Panc1 (cell line): ENCODE data around the gene GLG1. TPM values are rescaled to one million over a fixed set of nuclear protein-coding genes. Genes with fewer than 3 reads are reported as not detected.

Experiments
- ATAC-seq: fragments of 200-7000 bp; cut with Tn5 transposase; 2 replicates; pipeline ENCODE4 v1.9.1; 2020; ENCODE audit warnings: mild to moderate bottlenecking, moderate library complexity
- BruUV-seq: library from RNA; stranded (reverse); fragments of 400-500 nt; replicated peaks from 2 replicates; lab custom pipeline; 2021; lab: Mats Ljungman, UMichigan
- CTCF ChIA-PET: fragments of 300-600 bp; sonication (Branson Sonifier 250); formaldehyde crosslinking; loops from one replicate; lab custom pipeline; 2022; ENCODE audit warnings: antibody characterized with exemption; lab: Charles Lee
- POLR2A ChIA-PET: fragments of 300-600 bp; sonication (Branson Sonifier 250); formaldehyde crosslinking; loops from one replicate; lab custom pipeline; 2022; ENCODE audit warnings: antibody characterized with exemption; lab: Charles Lee
- DNase-seq: peaks from one replicate; pipeline ENCODE4 v3.0.0-alpha.2; 2010; ENCODE audit warnings: low read depth, low spot score
- H3K27ac ChIP-seq: 2 replicates; pipeline ENCODE4 v1.5.1; 2011; ENCODE audit warnings: mild to moderate bottlenecking, low read length, inconsistent platforms
- H3K27me3 ChIP-seq: fragments of 200-500 bp; sonication (Bioruptor generic); 2 replicates; pipeline ENCODE4 v1.6.0; 2014; ENCODE audit warnings: low read length, inconsistent platforms; ENCODE audit not compliant: control insufficient read depth, insufficient read depth
- H3K36me3 ChIP-seq: fragments of 200-500 bp; sonication (Bioruptor generic); 2 replicates; pipeline ENCODE4 v1.5.1; 2014; ENCODE audit warnings: inconsistent platforms, mild to moderate bottlenecking, low read length, moderate library complexity; ENCODE audit not compliant: control insufficient read depth, insufficient read depth
- H3K4me1 ChIP-seq: 2 replicates; pipeline ENCODE4 v1.5.1; 2011; ENCODE audit warnings: inconsistent platforms, mild to moderate bottlenecking, low read length, moderate library complexity; ENCODE audit not compliant: control insufficient read depth, insufficient read depth
- H3K4me3 ChIP-seq, 2 experiments: 2 replicates each; pipeline ENCODE4 v1.5.1; 2011 to 2012; ENCODE audit warnings: low read depth in 2 of 2, low read length in 2 of 2, mild to moderate bottlenecking in 2 of 2, inconsistent platforms in 1 of 2, moderate library complexity in 1 of 2
- H3K9me3 ChIP-seq: fragments of 200-500 bp; sonication (Bioruptor generic); 2 replicates; pipeline ENCODE4 v1.5.1; 2014; ENCODE audit warnings: low read depth, mild to moderate bottlenecking, inconsistent platforms, low read length, moderate library complexity; ENCODE audit not compliant: control insufficient read depth, insufficient read depth
- POLR2AphosphoS5 ChIP-seq: IDR thresholded peaks from 2 replicates; pipeline ENCODE4 v1.6.1; 2012; ENCODE audit warnings: mild to moderate bottlenecking, low read depth, low read length, moderate library complexity
- SIN3A ChIP-seq: IDR thresholded peaks from 2 replicates; pipeline ENCODE4 v1.6.1; 2012; ENCODE audit warnings: low read depth, mild to moderate bottlenecking, low read length, moderate library complexity, borderline replicate concordance; ENCODE audit not compliant: insufficient read depth
- TCF7L2 ChIP-seq: IDR thresholded peaks from 2 replicates; pipeline ENCODE4 v1.6.1; 2011; ENCODE audit warnings: mild to moderate bottlenecking, low read depth, low read length, inconsistent platforms
- in situ Hi-C: cut with HindIII; loops from 2 replicates; pipeline ENCODE4 v1.10.0; 2016; ENCODE audit warnings: low sequenced_read_pairs, low pct_unique_long_range_greater_than_20kb
- intact Hi-C: fragments of 100-400 bp; cut with micrococcal nuclease; formaldehyde crosslinking; loops from one replicate; pipeline ENCODE4 v1.10.0; 2022; ENCODE audit not compliant: unreplicated experiment
- total RNA-seq: library from RNA; stranded (reverse); gene quantifications from one replicate; pipeline ENCODE4 v1.2.1, GENCODE V29; 2021; ENCODE audit not compliant: unreplicated experiment
- TF ChIP-seq, protein P1 (sequence below), 2 experiments: IDR thresholded peaks; 2 replicates each; pipeline ENCODE4 v1.6.1; 2011 to 2012; ENCODE audit warnings: low read depth in 2 of 2, control low read depth in 1 of 2, low read length in 1 of 2, mild to moderate bottlenecking in 1 of 2, moderate library complexity in 1 of 2; ENCODE audit not compliant: insufficient read depth in 1 of 2
- TF ChIP-seq, protein P2 (sequence below): fragments of 450-650 bp; IDR thresholded peaks from 2 replicates; pipeline ENCODE4 v1.5.1; 2017; ENCODE audit warnings: mild to moderate bottlenecking

The GLG1 gene
- total RNA-seq, 1 experiment from 2014 or later: 75.9 TPM

DNA sequence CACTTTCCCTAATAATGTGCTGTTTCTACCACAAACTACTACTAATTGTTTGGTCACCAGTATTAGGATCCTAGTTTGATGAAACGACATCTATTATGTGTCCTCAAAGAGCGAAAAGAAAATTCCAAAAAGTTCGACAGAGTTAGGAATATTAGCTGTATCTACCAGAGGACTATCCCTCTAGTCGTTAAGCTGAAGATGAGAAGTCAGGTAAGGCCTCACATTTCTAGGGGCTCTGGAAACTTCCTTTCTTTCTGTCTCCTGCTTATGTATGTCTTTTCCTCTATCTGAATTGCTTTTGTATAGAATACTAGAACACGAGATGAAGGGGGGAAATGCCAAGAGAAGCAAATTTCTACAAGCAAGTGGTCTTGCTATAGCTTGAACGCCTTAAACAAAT, 1.6 kb downstream of the GLG1 start:
- TSS peak; percentile 79 for BruUV-seq
- POLR2A ChIA-PET: no interaction called here
- CTCF ChIA-PET: no interaction called here
- H3K27ac ChIP-seq: peak overlapping the region; percentile 79
- DNase-seq (no peak), ATAC-seq (no peak)
- in situ Hi-C loops: no loop called here
- H3K27me3 ChIP-seq: no peaks in the 10 kb centered on the region
- TF ChIP-seq SIN3A (no peak), TCF7L2 (no peak)
- TF ChIP-seq, protein P1, sequence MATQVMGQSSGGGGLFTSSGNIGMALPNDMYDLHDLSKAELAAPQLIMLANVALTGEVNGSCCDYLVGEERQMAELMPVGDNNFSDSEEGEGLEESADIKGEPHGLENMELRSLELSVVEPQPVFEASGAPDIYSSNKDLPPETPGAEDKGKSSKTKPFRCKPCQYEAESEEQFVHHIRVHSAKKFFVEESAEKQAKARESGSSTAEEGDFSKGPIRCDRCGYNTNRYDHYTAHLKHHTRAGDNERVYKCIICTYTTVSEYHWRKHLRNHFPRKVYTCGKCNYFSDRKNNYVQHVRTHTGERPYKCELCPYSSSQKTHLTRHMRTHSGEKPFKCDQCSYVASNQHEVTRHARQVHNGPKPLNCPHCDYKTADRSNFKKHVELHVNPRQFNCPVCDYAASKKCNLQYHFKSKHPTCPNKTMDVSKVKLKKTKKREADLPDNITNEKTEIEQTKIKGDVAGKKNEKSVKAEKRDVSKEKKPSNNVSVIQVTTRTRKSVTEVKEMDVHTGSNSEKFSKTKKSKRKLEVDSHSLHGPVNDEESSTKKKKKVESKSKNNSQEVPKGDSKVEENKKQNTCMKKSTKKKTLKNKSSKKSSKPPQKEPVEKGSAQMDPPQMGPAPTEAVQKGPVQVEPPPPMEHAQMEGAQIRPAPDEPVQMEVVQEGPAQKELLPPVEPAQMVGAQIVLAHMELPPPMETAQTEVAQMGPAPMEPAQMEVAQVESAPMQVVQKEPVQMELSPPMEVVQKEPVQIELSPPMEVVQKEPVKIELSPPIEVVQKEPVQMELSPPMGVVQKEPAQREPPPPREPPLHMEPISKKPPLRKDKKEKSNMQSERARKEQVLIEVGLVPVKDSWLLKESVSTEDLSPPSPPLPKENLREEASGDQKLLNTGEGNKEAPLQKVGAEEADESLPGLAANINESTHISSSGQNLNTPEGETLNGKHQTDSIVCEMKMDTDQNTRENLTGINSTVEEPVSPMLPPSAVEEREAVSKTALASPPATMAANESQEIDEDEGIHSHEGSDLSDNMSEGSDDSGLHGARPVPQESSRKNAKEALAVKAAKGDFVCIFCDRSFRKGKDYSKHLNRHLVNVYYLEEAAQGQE (IDR thresholded peaks at IDR 0.05; ENCODE audit: insufficient read depth in 1 of 2, low read depth in 2 of 2, low read length in 1 of 2): no peak
- peak overlapping the region; percentile 75 to 81 for H3K4me3 ChIP-seq
- peaks cover 19% of the 10 kb centered on the region; the same call in 1 of the 2 replicates for H3K4me1 ChIP-seq
- H3K9me3 ChIP-seq: no peaks in the 10 kb centered on the region
- peaks cover 4% of the 10 kb centered on the region; the same call in 1 of the 2 replicates for H3K36me3 ChIP-seq
- intact Hi-C loops: no loop called here

DNA sequence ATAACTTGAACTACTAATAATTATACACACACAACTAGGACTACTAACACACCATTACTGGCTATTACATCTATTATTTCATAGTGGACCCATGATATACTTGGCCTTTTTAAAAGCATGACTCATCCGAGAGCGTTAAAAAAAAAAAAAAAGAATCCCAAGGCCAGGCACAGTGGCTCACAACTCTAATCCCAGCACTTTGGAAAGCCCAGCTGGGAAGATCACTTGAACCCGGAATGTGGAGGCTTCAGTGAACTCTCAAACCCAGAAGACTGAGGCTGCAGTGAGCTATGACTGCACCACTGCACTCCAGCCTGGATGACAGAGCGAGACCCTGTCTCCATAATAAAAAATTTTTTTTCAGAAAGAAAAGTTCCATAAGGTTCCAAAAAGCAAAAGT, 3.1 kb downstream of the GLG1 start:
- no TSS peak for BruUV-seq
- in situ Hi-C loops (no loop called here), intact Hi-C loops (no loop called here)
- H3K4me3 ChIP-seq: no peak overlapping the region
- peaks cover 19% of the 10 kb centered on the region; the same call in 1 of the 2 replicates for H3K4me1 ChIP-seq
- H3K36me3 ChIP-seq: peaks cover 4% of the 10 kb centered on the region; the same call in 1 of the 2 replicates
- CTCF ChIA-PET: no interaction called here
- H3K9me3 ChIP-seq: no peaks in the 10 kb centered on the region
- POLR2A ChIA-PET: interaction anchor here (0.6 kb wide), 1 partner anchor 137 kb away, joined by 4 read pairs; no protein-coding TSS in a partner anchor
- DNase-seq (no peak), ATAC-seq (no peak)
- H3K27ac ChIP-seq: no peak overlapping the region
- H3K27me3 ChIP-seq: no peaks in the 10 kb centered on the region
- TF ChIP-seq POLR2AphosphoS5: no peak
- no peak for TF ChIP-seq SIN3A

DNA sequence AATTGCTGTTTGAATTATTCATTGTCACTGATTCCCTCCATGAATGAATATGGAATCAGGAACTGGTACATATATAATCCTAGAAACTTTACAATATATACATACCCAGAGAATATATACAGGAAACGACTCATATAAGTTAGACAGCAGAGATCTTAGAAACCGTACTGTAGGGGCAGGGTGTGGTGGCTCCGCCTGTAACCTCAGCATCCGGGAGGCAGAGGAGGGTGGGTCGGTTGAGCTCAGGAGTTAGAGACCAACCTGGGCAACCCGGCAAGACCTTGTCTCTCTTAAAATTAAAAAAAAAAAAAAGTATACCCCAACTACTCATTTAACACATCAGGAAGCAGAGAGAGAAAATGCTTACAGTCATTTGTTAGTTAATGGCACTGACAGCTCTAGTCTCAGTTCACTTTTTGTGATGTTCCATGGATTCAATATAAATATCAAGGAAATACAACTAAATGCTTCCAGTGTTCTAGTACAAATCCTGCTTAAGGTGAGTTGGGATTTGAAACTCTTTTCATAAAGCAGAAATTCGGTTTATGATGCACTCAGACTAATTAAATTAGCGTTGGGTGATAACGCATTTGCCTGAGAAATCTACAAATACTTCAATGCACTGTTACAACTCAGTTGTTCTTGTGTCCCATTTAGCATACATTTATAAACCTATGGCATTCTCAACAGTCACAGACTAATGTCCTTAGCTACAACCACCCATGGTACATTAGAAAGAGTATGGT, 5.6 kb downstream of the GLG1 start:
- BruUV-seq: no TSS peak
- Histone ChIP-seq H3K9me3 (no peaks in the 10 kb centered on the region), H3K36me3 (peaks cover 3% of the 10 kb centered on the region; the same call in 1 of the 2 replicates), H3K27me3 (no peaks in the 10 kb centered on the region), H3K27ac (no peak overlapping the region), H3K4me1 (peaks cover 13% of the 10 kb centered on the region; the same call in 1 of the 2 replicates), H3K4me3 (no peak overlapping the region)
- ATAC-seq (no peak), DNase-seq (no peak)
- TF ChIP-seq SIN3A: no peak
- TF ChIP-seq TCF7L2: no peak
- TF ChIP-seq, protein P1 (IDR thresholded peaks at IDR 0.05; ENCODE audit: insufficient read depth in 1 of 2, low read depth in 2 of 2, low read length in 1 of 2): no peak
- no peak for TF ChIP-seq POLR2AphosphoS5
- TF ChIP-seq, protein P2, sequence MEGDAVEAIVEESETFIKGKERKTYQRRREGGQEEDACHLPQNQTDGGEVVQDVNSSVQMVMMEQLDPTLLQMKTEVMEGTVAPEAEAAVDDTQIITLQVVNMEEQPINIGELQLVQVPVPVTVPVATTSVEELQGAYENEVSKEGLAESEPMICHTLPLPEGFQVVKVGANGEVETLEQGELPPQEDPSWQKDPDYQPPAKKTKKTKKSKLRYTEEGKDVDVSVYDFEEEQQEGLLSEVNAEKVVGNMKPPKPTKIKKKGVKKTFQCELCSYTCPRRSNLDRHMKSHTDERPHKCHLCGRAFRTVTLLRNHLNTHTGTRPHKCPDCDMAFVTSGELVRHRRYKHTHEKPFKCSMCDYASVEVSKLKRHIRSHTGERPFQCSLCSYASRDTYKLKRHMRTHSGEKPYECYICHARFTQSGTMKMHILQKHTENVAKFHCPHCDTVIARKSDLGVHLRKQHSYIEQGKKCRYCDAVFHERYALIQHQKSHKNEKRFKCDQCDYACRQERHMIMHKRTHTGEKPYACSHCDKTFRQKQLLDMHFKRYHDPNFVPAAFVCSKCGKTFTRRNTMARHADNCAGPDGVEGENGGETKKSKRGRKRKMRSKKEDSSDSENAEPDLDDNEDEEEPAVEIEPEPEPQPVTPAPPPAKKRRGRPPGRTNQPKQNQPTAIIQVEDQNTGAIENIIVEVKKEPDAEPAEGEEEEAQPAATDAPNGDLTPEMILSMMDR: no peak
- POLR2A ChIA-PET: interaction anchor here (0.9 kb wide), 1 partner anchor 17 kb away, joined by 8 read pairs; no protein-coding TSS in a partner anchor
- CTCF ChIA-PET: no interaction called here
- in situ Hi-C loops: no loop called here
- intact Hi-C loops: no loop called here
